K562 (cell line): Measurements from ENCODE around the gene RNF123. TPM values are rescaled to one million over a fixed set of nuclear protein-coding genes. Genes with fewer than 3 reads are reported as not detected.

Experiments
- CC2D1A ChIP-seq: fragments of 450-650 bp; IDR thresholded peaks from 2 replicates; pipeline ENCODE4 v1.6.1; 2017; ENCODE audit warnings: mild to moderate bottlenecking
- CREM ChIP-seq: IDR thresholded peaks from 2 replicates; pipeline ENCODE4 v1.6.1; 2014; ENCODE audit warnings: antibody characterized with exemption, low read depth
- PCBP1 ChIP-seq: fragments of 200-400 bp; formaldehyde crosslinking; IDR thresholded peaks from 2 replicates; pipeline ENCODE4 v1.6.1; 2018; ENCODE audit warnings: mild to moderate bottlenecking, low read depth, low read length; ENCODE audit not compliant: poor library complexity, severe bottlenecking
- RUNX1 ChIP-seq: sonication (generic); IDR thresholded peaks from 2 replicates; pipeline ENCODE4 v1.6.1; 2016; ENCODE audit warnings: antibody characterized with exemption, low read depth
- SMC3 ChIP-seq: conservative IDR thresholded peaks from 2 replicates; pipeline ENCODE4 v1.6.1; 2011; ENCODE audit warnings: low read depth, low read length, improper control_type of control experiment; ENCODE audit not compliant: insufficient read depth
- polyA plus RNA-seq, 8 experiments: library from polyadenylated mRNA; depleted of rRNA in 4 of 8; stranded (reverse) in 5 of 8; unstranded in 3 of 8; fragments of >200 nt; fragmentation: Nextera tagmentation in 2 of 8; fragmentation: Illumina TruSeq in 1 of 8; extraction: Ambion mirVana in 2 of 8; extraction: Trizol in 1 of 8; gene quantifications; 2 replicates each; pipeline versions ENCODE4 v1.2.1 to v1.2.3, GENCODE V29; 2011 to 2014; ENCODE audit warnings: inconsistent platforms in 1 of 8, missing spikeins in 1 of 8
- total RNA-seq, 7 experiments: library from RNA; depleted of rRNA in 6 of 7; stranded (reverse); fragments of >200 nt in 6 of 7; fragmentation: Illumina TruSeq in 2 of 7; extraction: Trizol in 2 of 7; gene quantifications; 2 replicates each; pipeline versions ENCODE4 v1.2.1 to v1.2.3, GENCODE V29; 2011 to 2021; ENCODE audit warnings: low replicate concordance in 1 of 7
- TF ChIP-seq, protein P1 (sequence below), 2 experiments: fragments of 450-650 bp; formaldehyde crosslinking in 1 of 2; IDR thresholded peaks; 2 replicates each; pipeline versions ENCODE4 v1.4.0 to v1.6.1; 2014 to 2020; ENCODE audit warnings: mild to moderate bottlenecking in 2 of 2, borderline replicate concordance in 1 of 2, low read depth in 1 of 2
- TF ChIP-seq, protein P2 (sequence below): fragments of 450-650 bp; IDR thresholded peaks from 2 replicates; pipeline ENCODE4 v1.6.1; 2016; ENCODE audit warnings: mild to moderate bottlenecking
- TF ChIP-seq, protein P3 (sequence below), 3 experiments: IDR thresholded peaks in 2 of 3; conservative IDR thresholded peaks in 1 of 3; 2 replicates each; pipeline ENCODE4 v1.5.1; 2011 to 2012; ENCODE audit warnings: low read length in 3 of 3, mild to moderate bottlenecking in 3 of 3, control low read depth in 2 of 3, improper control_type of control experiment in 1 of 3, inconsistent platforms in 1 of 3, low read depth in 1 of 3, mixed read lengths in 1 of 3, moderate library complexity in 1 of 3; ENCODE audit not compliant: insufficient read depth in 2 of 3
- TF ChIP-seq, protein P4 (sequence below): IDR thresholded peaks from 2 replicates; pipeline ENCODE4 v1.6.1; 2011; ENCODE audit warnings: borderline replicate concordance, low read depth, mild to moderate bottlenecking, moderate library complexity, low read length; ENCODE audit not compliant: insufficient read depth, poor library complexity, severe bottlenecking

Gene RNF123
- total and polyA plus RNA-seq, 9 of the 15 experiments (the other 6 are each of a cell fraction or from before 2014, with no cell fraction given): 8.7 to 53.1 (median 17.5) TPM

DNA sequence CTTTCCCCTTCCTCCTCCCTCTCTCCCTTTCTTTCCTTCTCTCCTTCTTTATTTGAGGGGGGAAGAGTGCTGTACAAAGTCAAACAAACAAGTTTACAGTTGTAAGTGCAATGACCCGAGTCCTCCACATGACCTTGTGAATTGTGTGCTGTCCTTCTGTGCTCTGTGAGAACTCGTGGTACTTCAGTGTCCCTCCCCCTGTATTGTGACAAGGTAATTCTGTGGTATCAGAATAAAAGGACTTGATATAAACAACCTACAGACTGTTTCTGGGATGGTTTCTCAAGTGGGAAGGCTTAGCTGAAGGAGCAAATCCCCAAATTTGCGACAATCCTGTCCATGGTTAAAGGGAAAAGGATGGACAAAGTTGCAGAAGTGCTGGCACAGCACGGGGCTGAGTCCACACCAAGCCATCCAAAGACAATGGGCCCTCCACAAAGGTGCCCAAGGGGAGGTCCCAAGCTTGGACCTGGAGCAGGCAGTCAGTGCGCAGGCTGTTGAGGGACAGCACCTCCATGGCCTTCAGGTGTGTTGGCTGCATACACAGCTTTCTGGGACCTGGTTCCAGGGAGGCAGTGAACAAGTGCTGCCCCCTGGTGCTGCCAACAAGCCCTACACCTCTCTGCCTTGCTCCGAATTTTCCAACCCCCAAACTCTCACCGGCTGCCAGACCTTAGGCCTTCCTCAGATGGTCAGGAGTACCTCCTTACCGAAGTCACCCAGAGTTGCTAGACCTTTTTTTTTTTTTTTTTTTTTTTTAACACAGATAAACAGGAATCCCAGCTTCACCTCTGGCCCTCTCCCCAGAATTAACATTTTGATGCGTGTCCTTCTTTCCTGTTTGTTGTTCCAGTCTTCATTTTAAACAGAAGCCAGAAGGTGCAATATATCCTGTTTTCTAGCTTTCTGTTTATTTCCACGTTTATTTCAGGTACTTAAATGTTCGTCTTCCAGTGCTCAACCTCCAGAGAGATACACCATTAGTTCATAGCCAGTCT is 17.8 kb upstream of the RNF123 start (continued):
- TF ChIP-seq, protein P1, sequence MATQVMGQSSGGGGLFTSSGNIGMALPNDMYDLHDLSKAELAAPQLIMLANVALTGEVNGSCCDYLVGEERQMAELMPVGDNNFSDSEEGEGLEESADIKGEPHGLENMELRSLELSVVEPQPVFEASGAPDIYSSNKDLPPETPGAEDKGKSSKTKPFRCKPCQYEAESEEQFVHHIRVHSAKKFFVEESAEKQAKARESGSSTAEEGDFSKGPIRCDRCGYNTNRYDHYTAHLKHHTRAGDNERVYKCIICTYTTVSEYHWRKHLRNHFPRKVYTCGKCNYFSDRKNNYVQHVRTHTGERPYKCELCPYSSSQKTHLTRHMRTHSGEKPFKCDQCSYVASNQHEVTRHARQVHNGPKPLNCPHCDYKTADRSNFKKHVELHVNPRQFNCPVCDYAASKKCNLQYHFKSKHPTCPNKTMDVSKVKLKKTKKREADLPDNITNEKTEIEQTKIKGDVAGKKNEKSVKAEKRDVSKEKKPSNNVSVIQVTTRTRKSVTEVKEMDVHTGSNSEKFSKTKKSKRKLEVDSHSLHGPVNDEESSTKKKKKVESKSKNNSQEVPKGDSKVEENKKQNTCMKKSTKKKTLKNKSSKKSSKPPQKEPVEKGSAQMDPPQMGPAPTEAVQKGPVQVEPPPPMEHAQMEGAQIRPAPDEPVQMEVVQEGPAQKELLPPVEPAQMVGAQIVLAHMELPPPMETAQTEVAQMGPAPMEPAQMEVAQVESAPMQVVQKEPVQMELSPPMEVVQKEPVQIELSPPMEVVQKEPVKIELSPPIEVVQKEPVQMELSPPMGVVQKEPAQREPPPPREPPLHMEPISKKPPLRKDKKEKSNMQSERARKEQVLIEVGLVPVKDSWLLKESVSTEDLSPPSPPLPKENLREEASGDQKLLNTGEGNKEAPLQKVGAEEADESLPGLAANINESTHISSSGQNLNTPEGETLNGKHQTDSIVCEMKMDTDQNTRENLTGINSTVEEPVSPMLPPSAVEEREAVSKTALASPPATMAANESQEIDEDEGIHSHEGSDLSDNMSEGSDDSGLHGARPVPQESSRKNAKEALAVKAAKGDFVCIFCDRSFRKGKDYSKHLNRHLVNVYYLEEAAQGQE (IDR thresholded peaks at IDR 0.05; ENCODE audit: borderline replicate concordance): peak; percentile 80
- TF ChIP-seq, protein P1 (CRISPR knock-in tag; IDR thresholded peaks at IDR 0.05; ENCODE audit: low read depth): no peak
- no peak for TF ChIP-seq PCBP1
- TF ChIP-seq RUNX1: no peak
- peak; percentile 54; the same call in 1 of the 2 replicates for TF ChIP-seq CC2D1A
- TF ChIP-seq, protein P2, sequence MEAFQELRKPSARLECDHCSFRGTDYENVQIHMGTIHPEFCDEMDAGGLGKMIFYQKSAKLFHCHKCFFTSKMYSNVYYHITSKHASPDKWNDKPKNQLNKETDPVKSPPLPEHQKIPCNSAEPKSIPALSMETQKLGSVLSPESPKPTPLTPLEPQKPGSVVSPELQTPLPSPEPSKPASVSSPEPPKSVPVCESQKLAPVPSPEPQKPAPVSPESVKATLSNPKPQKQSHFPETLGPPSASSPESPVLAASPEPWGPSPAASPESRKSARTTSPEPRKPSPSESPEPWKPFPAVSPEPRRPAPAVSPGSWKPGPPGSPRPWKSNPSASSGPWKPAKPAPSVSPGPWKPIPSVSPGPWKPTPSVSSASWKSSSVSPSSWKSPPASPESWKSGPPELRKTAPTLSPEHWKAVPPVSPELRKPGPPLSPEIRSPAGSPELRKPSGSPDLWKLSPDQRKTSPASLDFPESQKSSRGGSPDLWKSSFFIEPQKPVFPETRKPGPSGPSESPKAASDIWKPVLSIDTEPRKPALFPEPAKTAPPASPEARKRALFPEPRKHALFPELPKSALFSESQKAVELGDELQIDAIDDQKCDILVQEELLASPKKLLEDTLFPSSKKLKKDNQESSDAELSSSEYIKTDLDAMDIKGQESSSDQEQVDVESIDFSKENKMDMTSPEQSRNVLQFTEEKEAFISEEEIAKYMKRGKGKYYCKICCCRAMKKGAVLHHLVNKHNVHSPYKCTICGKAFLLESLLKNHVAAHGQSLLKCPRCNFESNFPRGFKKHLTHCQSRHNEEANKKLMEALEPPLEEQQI: no peak
- TF ChIP-seq, protein P3, sequence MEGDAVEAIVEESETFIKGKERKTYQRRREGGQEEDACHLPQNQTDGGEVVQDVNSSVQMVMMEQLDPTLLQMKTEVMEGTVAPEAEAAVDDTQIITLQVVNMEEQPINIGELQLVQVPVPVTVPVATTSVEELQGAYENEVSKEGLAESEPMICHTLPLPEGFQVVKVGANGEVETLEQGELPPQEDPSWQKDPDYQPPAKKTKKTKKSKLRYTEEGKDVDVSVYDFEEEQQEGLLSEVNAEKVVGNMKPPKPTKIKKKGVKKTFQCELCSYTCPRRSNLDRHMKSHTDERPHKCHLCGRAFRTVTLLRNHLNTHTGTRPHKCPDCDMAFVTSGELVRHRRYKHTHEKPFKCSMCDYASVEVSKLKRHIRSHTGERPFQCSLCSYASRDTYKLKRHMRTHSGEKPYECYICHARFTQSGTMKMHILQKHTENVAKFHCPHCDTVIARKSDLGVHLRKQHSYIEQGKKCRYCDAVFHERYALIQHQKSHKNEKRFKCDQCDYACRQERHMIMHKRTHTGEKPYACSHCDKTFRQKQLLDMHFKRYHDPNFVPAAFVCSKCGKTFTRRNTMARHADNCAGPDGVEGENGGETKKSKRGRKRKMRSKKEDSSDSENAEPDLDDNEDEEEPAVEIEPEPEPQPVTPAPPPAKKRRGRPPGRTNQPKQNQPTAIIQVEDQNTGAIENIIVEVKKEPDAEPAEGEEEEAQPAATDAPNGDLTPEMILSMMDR (IDR thresholded peaks at IDR 0.05 in 2 of 3, conservative IDR thresholded peaks at IDR 0.05 in 1 of 3; ENCODE audit: insufficient read depth in 2 of 3, low read depth in 1 of 3, low read length in 3 of 3): peak; percentile 81 to 82 (median 82)
- 0 out of 2 replicates have a peak, but pooled peaks have one; percentile 17 for TF ChIP-seq CREM
- peak; percentile 84 for TF ChIP-seq SMC3
- TF ChIP-seq, protein P4, sequence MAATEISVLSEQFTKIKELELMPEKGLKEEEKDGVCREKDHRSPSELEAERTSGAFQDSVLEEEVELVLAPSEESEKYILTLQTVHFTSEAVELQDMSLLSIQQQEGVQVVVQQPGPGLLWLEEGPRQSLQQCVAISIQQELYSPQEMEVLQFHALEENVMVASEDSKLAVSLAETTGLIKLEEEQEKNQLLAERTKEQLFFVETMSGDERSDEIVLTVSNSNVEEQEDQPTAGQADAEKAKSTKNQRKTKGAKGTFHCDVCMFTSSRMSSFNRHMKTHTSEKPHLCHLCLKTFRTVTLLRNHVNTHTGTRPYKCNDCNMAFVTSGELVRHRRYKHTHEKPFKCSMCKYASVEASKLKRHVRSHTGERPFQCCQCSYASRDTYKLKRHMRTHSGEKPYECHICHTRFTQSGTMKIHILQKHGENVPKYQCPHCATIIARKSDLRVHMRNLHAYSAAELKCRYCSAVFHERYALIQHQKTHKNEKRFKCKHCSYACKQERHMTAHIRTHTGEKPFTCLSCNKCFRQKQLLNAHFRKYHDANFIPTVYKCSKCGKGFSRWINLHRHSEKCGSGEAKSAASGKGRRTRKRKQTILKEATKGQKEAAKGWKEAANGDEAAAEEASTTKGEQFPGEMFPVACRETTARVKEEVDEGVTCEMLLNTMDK: peak; percentile 50
